KMS-11 (cell line): ENCODE data around the gene ITGB3BP.

ENCODE experiments used
- H2AFZ ChIP-seq: fragments of 200-600 bp; sonication (generic); 2 replicates; pipeline ENCODE4 v1.6.1; 2016; ENCODE audit warnings: antibody characterized with exemption, mixed run types, low read depth
- H3K27ac ChIP-seq: fragments of 200-600 bp; sonication (generic); 2 replicates; pipeline ENCODE4 v1.6.1; 2016; ENCODE audit warnings: mild to moderate bottlenecking, mixed run types
- H3K27me3 ChIP-seq: fragments of 200-600 bp; sonication (generic); 2 replicates; pipeline ENCODE4 v1.6.1; 2017; ENCODE audit warnings: mild to moderate bottlenecking, low read depth, mixed run types, moderate library complexity; ENCODE audit not compliant: insufficient read depth
- H3K36me3 ChIP-seq: fragments of 200-600 bp; sonication (generic); 2 replicates; pipeline ENCODE4 v1.6.1; 2017; ENCODE audit warnings: mild to moderate bottlenecking, mixed run types; ENCODE audit not compliant: insufficient read depth
- H3K4me1 ChIP-seq: fragments of 200-600 bp; sonication (generic); 2 replicates; pipeline ENCODE4 v1.6.1; 2016; ENCODE audit warnings: mild to moderate bottlenecking, low read depth, mixed run types; ENCODE audit not compliant: poor library complexity, severe bottlenecking
- H3K4me2 ChIP-seq: fragments of 200-600 bp; sonication (generic); 2 replicates; pipeline ENCODE4 v1.7.0; 2016; ENCODE audit warnings: mild to moderate bottlenecking, mixed run types
- H3K4me3 ChIP-seq: fragments of 200-600 bp; sonication (generic); IDR thresholded peaks from 2 replicates; pipeline ENCODE4 v1.6.1; 2017; ENCODE audit warnings: low read depth, low read length, mixed read lengths; ENCODE audit not compliant: insufficient read depth
- H3K79me2 ChIP-seq: fragments of 200-600 bp; sonication (generic); 2 replicates; pipeline ENCODE4 v1.6.1; 2016; ENCODE audit warnings: low read depth, mixed run types; ENCODE audit not compliant: insufficient read depth
- H3K9ac ChIP-seq: fragments of 200-600 bp; sonication (generic); 2 replicates; pipeline ENCODE4 v1.6.1; 2016; ENCODE audit warnings: mild to moderate bottlenecking, mixed run types
- H4K20me1 ChIP-seq: fragments of 200-600 bp; sonication (generic); 2 replicates; pipeline ENCODE4 v1.6.1; 2016; ENCODE audit warnings: mild to moderate bottlenecking, mixed run types; ENCODE audit not compliant: insufficient read depth
- CTCF ChIP-seq: fragments of 200-600 bp; sonication (generic); conservative IDR thresholded peaks from 2 replicates; pipeline ENCODE4 v1.6.1; 2017; ENCODE audit warnings: low read depth, mild to moderate bottlenecking, antibody characterized with exemption, low read length, moderate library complexity, mixed read lengths

The ITGB3BP gene

GRCh38 chr1:63537940-63538339 lies 14.9 kb upstream of the ITGB3BP start:
- Histone ChIP-seq H2AFZ (no peak overlapping the region), H3K79me2 (no peaks in the 10 kb centered on the region), H3K27ac (no peak overlapping the region), H3K27me3 (no peaks in the 10 kb centered on the region), H3K4me3 (no peak overlapping the region), H3K36me3 (no peaks in the 10 kb centered on the region), H3K4me2 (no peak overlapping the region), H4K20me1 (no peaks in the 10 kb centered on the region), H3K9ac (no peak overlapping the region), H3K4me1 (no peaks in the 10 kb centered on the region)
- peak; percentile 63 for TF ChIP-seq CTCF

- Histone ChIP-seq H3K4me3 (no peak overlapping the region), H3K4me1 (no peaks in the 10 kb centered on the region), H3K27ac (no peak overlapping the region), H3K79me2 (no peaks in the 10 kb centered on the region), H3K27me3 (no peaks in the 10 kb centered on the region), H3K36me3 (no peaks in the 10 kb centered on the region), H3K4me2 (no peak overlapping the region), H3K9ac (no peak overlapping the region), H4K20me1 (no peaks in the 10 kb centered on the region), H2AFZ (no peak overlapping the region)
- no peak for TF ChIP-seq CTCF
Measured at GRCh38 chr1:63537006-63537405, 14.0 kb upstream of the ITGB3BP start.

- H3K79me2 ChIP-seq: no peaks in the 10 kb centered on the region
- TF ChIP-seq CTCF: no peak
- no peaks in the 10 kb centered on the region for H3K27me3 ChIP-seq
- no peaks in the 10 kb centered on the region for H3K4me1 ChIP-seq
- no peak overlapping the region for H2AFZ ChIP-seq
- no peaks in the 10 kb centered on the region for H3K36me3 ChIP-seq
- H3K9ac ChIP-seq: no peak overlapping the region
- no peak overlapping the region for H3K4me2 ChIP-seq
- no peaks in the 10 kb centered on the region for H4K20me1 ChIP-seq
- H3K27ac ChIP-seq: no peak overlapping the region
- no peak overlapping the region for H3K4me3 ChIP-seq
Measured at GRCh38 chr1:63534406-63534805, 11.4 kb upstream of the ITGB3BP start.

GRCh38 chr1:63533931-63534330 lies 10.9 kb upstream of the ITGB3BP start:
- H3K4me2 ChIP-seq: no peak overlapping the region
- H3K9ac ChIP-seq: no peak overlapping the region
- no peak overlapping the region for H3K27ac ChIP-seq
- no peaks in the 10 kb centered on the region for H3K79me2 ChIP-seq
- no peak for TF ChIP-seq CTCF
- no peaks in the 10 kb centered on the region for H3K4me1 ChIP-seq
- H3K36me3 ChIP-seq: no peaks in the 10 kb centered on the region
- H4K20me1 ChIP-seq: no peaks in the 10 kb centered on the region
- H2AFZ ChIP-seq: no peak overlapping the region
- no peak overlapping the region for H3K4me3 ChIP-seq
- no peaks in the 10 kb centered on the region for H3K27me3 ChIP-seq

- Histone ChIP-seq H3K27me3 (no peaks in the 10 kb centered on the region), H3K36me3 (no peaks in the 10 kb centered on the region)
- TF ChIP-seq CTCF: no peak
Measured at GRCh38 chr1:63532727-63533126, 9.7 kb upstream of the ITGB3BP start.

More at GRCh38 chr1:63532727-63533126, 9.7 kb upstream of the ITGB3BP start:
- Histone ChIP-seq H4K20me1 (no peaks in the 10 kb centered on the region), H3K9ac (no peak overlapping the region), H3K27ac (no peak overlapping the region), H3K4me2 (no peak overlapping the region), H2AFZ (no peak overlapping the region), H3K79me2 (no peaks in the 10 kb centered on the region), H3K4me3 (no peak overlapping the region), H3K4me1 (no peaks in the 10 kb centered on the region)
